Measurements from ENCODE around the gene TBC1D7. TPM values are rescaled to one million over a fixed set of nuclear protein-coding genes. Genes with fewer than 3 reads are reported as not detected.

TBC1D7 gene
- total RNA-seq, 1 experiment from 2014 or later = 152 TPM

DNA sequence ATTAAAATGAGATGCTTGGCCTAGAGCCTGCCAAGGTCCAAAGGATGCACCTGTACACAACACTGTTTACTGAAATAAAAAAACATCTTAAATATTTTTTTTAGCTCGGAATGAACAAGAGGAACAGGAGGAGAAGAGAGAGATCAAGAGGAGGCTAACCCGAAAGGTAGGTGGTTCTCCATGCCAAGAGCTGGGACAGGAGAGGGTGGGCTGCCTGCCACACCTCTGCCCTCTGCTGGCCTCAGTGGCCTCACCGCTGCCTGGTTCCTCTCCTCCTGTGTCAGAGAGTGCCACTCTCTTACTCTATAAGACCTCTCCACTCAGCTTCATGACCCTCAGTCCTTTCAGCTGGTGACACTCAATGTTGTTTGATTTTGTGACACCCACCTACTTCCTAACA lies 50.2 kb downstream of the TBC1D7 start:
- Mint-ChIP-seq H3K9me3 (ENCODE audit: unreplicated experiment) (no peaks in the 10 kb centered on the region), H3K4me3 (ENCODE audit: unreplicated experiment) (no peak overlapping the region), H3K36me3 (ENCODE audit: insufficient read depth, unreplicated experiment) (peaks cover 8% of the 10 kb centered on the region), H3K4me1 (ENCODE audit: low read depth, unreplicated experiment) (peaks cover 12% of the 10 kb centered on the region), H3K27ac (ENCODE audit: unreplicated experiment) (no peak overlapping the region), H3K27me3 (ENCODE audit: insufficient read depth, unreplicated experiment) (no peaks in the 10 kb centered on the region)
- H3K27me3 ChIP-seq (replicated peaks; ENCODE audit: control insufficient read depth, insufficient read depth, low read length) = no peaks in the 10 kb centered on the region
- no peak overlapping the region for H3K4me3 ChIP-seq (ENCODE audit: low read depth, low read length)
- peaks cover 14% of the 10 kb centered on the region for H3K4me1 ChIP-seq
- H3K36me3 ChIP-seq (ENCODE audit: control insufficient read depth, insufficient read depth, low read length) = no peaks in the 10 kb centered on the region
- intact Hi-C loops (cut with micrococcal nuclease; ENCODE audit: unreplicated experiment) = loop anchor here (1.0 to 5.0 kb wide), 2 partner anchors 83 to 366 kb away; no protein-coding TSS in a partner anchor
- ChIA-PET CTCF (interaction anchor here (1.4 kb wide), 1 partner anchor 83 kb away, joined by 12 read pairs; no protein-coding TSS in a partner anchor), POLR2A (no interaction called here)
- BruUV-seq (replicated peaks) = no TSS peak
- no peaks in the 10 kb centered on the region for H3K9me3 ChIP-seq
- DNase-seq = peak in 1 of 2 experiments; percentile 40
- TF ChIP-seq, protein P1, sequence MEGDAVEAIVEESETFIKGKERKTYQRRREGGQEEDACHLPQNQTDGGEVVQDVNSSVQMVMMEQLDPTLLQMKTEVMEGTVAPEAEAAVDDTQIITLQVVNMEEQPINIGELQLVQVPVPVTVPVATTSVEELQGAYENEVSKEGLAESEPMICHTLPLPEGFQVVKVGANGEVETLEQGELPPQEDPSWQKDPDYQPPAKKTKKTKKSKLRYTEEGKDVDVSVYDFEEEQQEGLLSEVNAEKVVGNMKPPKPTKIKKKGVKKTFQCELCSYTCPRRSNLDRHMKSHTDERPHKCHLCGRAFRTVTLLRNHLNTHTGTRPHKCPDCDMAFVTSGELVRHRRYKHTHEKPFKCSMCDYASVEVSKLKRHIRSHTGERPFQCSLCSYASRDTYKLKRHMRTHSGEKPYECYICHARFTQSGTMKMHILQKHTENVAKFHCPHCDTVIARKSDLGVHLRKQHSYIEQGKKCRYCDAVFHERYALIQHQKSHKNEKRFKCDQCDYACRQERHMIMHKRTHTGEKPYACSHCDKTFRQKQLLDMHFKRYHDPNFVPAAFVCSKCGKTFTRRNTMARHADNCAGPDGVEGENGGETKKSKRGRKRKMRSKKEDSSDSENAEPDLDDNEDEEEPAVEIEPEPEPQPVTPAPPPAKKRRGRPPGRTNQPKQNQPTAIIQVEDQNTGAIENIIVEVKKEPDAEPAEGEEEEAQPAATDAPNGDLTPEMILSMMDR (IDR thresholded peaks at IDR 0.05; ENCODE audit: insufficient read depth in 1 of 2, low read depth in 1 of 2, low read length in 1 of 2, severe bottlenecking in 1 of 2, unreplicated experiment in 1 of 2) = peak; percentile 15 to 57

DNA sequence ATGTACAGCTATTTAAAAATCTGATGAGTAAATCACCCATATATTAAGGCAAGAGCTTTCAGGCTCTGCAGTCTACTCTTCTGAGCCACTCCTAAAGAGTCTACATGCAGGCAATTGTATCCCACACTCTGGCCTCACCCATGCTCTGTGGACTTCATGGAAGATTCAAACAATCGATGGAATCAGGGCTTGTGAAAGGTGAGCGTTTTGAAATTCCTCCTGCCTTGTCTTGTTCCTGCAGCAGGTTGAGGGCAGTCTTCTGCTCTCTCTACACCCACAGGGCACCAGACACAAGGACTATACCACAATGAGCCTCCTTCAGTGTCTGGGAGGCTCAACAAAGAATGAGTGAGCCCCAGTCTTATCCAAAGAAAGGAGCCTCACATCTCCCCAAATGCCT lies 51.1 kb downstream of the TBC1D7 start:
- BruUV-seq (replicated peaks) = no TSS peak
- H3K27ac Mint-ChIP-seq (ENCODE audit: unreplicated experiment) = no peak overlapping the region
- CTCF ChIA-PET = interaction anchor here (1.4 kb wide), 1 partner anchor 82 kb away, joined by 12 read pairs; no protein-coding TSS in a partner anchor

DNA sequence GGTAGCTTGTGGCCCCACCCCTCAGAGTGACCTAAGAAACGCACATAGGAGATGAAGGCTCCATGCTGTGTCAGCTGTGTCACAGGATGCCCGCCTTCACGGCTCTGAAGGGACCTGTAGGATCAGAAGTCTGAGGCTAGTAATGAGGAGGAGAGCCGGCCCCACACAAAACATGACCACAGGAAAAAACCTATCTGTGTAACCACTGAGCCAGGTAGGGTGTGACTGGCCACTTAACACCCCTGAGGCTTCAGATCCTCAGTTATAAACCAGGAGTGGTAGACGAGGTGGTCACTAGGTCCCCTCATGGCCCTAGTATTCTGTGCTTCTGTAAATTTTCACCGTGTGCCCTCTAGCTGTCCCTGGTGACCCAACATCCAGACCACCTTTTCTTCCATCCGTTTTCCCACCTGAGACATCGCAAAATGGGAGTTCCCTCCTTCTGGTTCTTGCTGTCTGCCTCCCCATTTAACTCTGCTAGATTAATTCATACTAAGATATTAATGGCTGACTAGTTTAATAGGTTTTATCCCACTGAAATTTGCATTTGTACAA lies 52.8 kb downstream of the TBC1D7 start:
- POLR2A ChIA-PET = no interaction called here
- CTCF ChIA-PET = no interaction called here
- BruUV-seq (replicated peaks) = no TSS peak
- Histone ChIP-seq H3K4me3 (ENCODE audit: low read depth, low read length) (no peak overlapping the region), H3K9me3 (no peaks in the 10 kb centered on the region), H3K27me3 (replicated peaks; ENCODE audit: control insufficient read depth, insufficient read depth, low read length) (no peaks in the 10 kb centered on the region), H3K36me3 (ENCODE audit: control insufficient read depth, insufficient read depth, low read length) (no peaks in the 10 kb centered on the region), H3K4me1 (peaks cover 20% of the 10 kb centered on the region)
- Mint-ChIP-seq H3K27me3 (ENCODE audit: insufficient read depth, unreplicated experiment) (no peaks in the 10 kb centered on the region), H3K4me1 (ENCODE audit: low read depth, unreplicated experiment) (peaks cover 12% of the 10 kb centered on the region), H3K4me3 (ENCODE audit: unreplicated experiment) (no peak overlapping the region), H3K27ac (ENCODE audit: unreplicated experiment) (no peak overlapping the region), H3K9me3 (ENCODE audit: unreplicated experiment) (no peaks in the 10 kb centered on the region), H3K36me3 (ENCODE audit: insufficient read depth, unreplicated experiment) (no peaks in the 10 kb centered on the region)
- no peak for DNase-seq
- intact Hi-C loops (cut with micrococcal nuclease; ENCODE audit: unreplicated experiment) = loop anchor here (5.0 kb wide), 1 partner anchor 363 kb away; no protein-coding TSS in a partner anchor
- TF ChIP-seq, protein P1 (IDR thresholded peaks at IDR 0.05; ENCODE audit: insufficient read depth in 1 of 2, low read depth in 1 of 2, low read length in 1 of 2, severe bottlenecking in 1 of 2, unreplicated experiment in 1 of 2) = no peak

More for the DNA sequence above, 51.1 kb downstream of the TBC1D7 start:
- no peak for DNase-seq
- TF ChIP-seq, protein P1 (IDR thresholded peaks at IDR 0.05; ENCODE audit: insufficient read depth in 1 of 2, low read depth in 1 of 2, low read length in 1 of 2, severe bottlenecking in 1 of 2, unreplicated experiment in 1 of 2) = no peak
- POLR2A ChIA-PET = no interaction called here
- Mint-ChIP-seq H3K27me3 (ENCODE audit: insufficient read depth, unreplicated experiment) (no peaks in the 10 kb centered on the region), H3K4me1 (ENCODE audit: low read depth, unreplicated experiment) (peaks cover 12% of the 10 kb centered on the region), H3K4me3 (ENCODE audit: unreplicated experiment) (no peak overlapping the region), H3K9me3 (ENCODE audit: unreplicated experiment) (no peaks in the 10 kb centered on the region), H3K36me3 (ENCODE audit: insufficient read depth, unreplicated experiment) (peaks cover 4% of the 10 kb centered on the region)
- H3K4me3 ChIP-seq (ENCODE audit: low read depth, low read length) = no peak overlapping the region
- H3K4me1 ChIP-seq = peaks cover 14% of the 10 kb centered on the region
- H3K36me3 ChIP-seq (ENCODE audit: control insufficient read depth, insufficient read depth, low read length) = no peaks in the 10 kb centered on the region
- H3K9me3 ChIP-seq = no peaks in the 10 kb centered on the region
- intact Hi-C loops (cut with micrococcal nuclease; ENCODE audit: unreplicated experiment) = loop anchor here (5.0 kb wide), 1 partner anchor 365 kb away; no protein-coding TSS in a partner anchor
- H3K27me3 ChIP-seq (replicated peaks; ENCODE audit: control insufficient read depth, insufficient read depth, low read length) = no peaks in the 10 kb centered on the region

All from Caco-2 (cell line).